Activated CD4-positive, alpha-beta T cell treated with anti-CD3 and anti-CD28 coated beads for 36 hours (primary cell): ENCODE results near the gene RHOBTB3. TPM values are rescaled to one million over a fixed set of nuclear protein-coding genes. Genes with fewer than 3 reads are reported as not detected.
"Not testable (repeated sequence)": the region's sequence is repeated elsewhere in the genome, so short reads cannot be mapped to it uniquely, and the experiment has no call there.

ENCODE experiments used
- ATAC-seq: fragments of 200-7000 bp; cut with Tn5 transposase; one replicate; pipeline ENCODE4 v1.10.0; 2021; ENCODE audit warnings: mild to moderate bottlenecking, moderate library complexity
- CTCF ChIA-PET: fragments of 350-600 bp; sonication (Branson Sonifier 250); formaldehyde crosslinking; loops from one replicate; lab custom pipeline; 2021; ENCODE audit warnings: antibody characterized with exemption; lab: Charles Lee
- POLR2A ChIA-PET: fragments of 350-600 bp; sonication (Branson Sonifier 250); formaldehyde crosslinking; loops from one replicate; lab custom pipeline; 2021; ENCODE audit warnings: antibody characterized with exemption, inconsistent platforms; lab: Charles Lee
- DNase-seq: peaks from one replicate; pipeline ENCODE4 v3.0.0-alpha.2; 2020
- H3K27ac Mint-ChIP-seq: one replicate; pipeline ENCODE4 v1.8.0; 2021; ENCODE audit warnings: mixed read lengths
- H3K27me3 Mint-ChIP-seq: one replicate; pipeline ENCODE4 v1.8.0; 2021; ENCODE audit warnings: mixed read lengths
- H3K36me3 Mint-ChIP-seq: one replicate; pipeline ENCODE4 v1.8.0; 2021; ENCODE audit warnings: low read depth, mixed read lengths
- H3K4me1 Mint-ChIP-seq: one replicate; pipeline ENCODE4 v1.8.0; 2021; ENCODE audit warnings: mixed read lengths
- H3K4me3 Mint-ChIP-seq: one replicate; pipeline ENCODE4 v1.8.0; 2021; ENCODE audit warnings: mild to moderate bottlenecking, moderate library complexity, mixed read lengths
- H3K9me3 Mint-ChIP-seq: one replicate; pipeline ENCODE4 v1.8.0; 2021; ENCODE audit warnings: low read depth, mixed read lengths
- intact Hi-C, 2 experiments: fragments of 100-400 bp; cut with DNase I in 1 of 2; cut with micrococcal nuclease in 1 of 2; formaldehyde crosslinking; loops; one replicate each; pipeline versions ENCODE4 v1.14.2 to v1.15.1; 2022 to 2024; cut with DNase I, micrococcal nuclease
- total RNA-seq, 2 experiments: library from RNA; stranded (reverse); gene quantifications; one replicate each; pipeline ENCODE4 v1.2.3, GENCODE V29; 2021

RHOBTB3 gene
- total RNA-seq, 2 experiments from 2014 or later, result 3.3 to 3.5 TPM

DNA sequence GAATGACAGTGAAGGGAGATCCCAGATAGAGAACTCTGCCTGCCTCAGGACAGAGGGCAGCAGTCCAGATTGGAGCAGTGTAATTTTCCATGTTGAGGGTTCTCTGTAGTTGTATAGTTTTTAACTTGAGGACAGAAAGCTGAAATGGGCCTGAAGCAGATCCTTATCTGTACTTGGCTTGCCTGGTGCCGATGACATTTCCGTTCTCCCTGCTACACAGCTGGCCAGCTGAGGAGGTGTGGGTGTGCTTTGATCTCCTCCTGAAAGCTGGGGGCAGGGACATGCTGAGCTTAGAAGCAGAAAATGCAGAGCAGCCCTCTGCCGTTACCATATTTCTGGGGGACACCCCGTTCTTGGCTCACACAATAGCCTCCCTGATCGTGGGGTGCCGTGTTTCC lies 80.9 kb downstream of the RHOBTB3 start:
- peak; percentile 27 for ATAC-seq
- H3K4me3 Mint-ChIP-seq, result no peak overlapping the region
- peak; percentile 70 for DNase-seq
- peaks cover 85% of the 10 kb centered on the region for H3K4me1 Mint-ChIP-seq
- H3K27me3 Mint-ChIP-seq, result no peaks in the 10 kb centered on the region
- peak overlapping the region; percentile 78 for H3K27ac Mint-ChIP-seq
- POLR2A ChIA-PET, result no interaction called here
- intact Hi-C loops, result no loop called here
- CTCF ChIA-PET, result interaction anchor here (0.6 to 2.0 kb wide), 4 partner anchors 11 to 148 kb away, joined by 3 to 8 read pairs (median 4); partner anchors contain the start of gene RHOBTB3
- peaks cover 21% of the 10 kb centered on the region for H3K36me3 Mint-ChIP-seq
- H3K9me3 Mint-ChIP-seq, result no peaks in the 10 kb centered on the region

DNA sequence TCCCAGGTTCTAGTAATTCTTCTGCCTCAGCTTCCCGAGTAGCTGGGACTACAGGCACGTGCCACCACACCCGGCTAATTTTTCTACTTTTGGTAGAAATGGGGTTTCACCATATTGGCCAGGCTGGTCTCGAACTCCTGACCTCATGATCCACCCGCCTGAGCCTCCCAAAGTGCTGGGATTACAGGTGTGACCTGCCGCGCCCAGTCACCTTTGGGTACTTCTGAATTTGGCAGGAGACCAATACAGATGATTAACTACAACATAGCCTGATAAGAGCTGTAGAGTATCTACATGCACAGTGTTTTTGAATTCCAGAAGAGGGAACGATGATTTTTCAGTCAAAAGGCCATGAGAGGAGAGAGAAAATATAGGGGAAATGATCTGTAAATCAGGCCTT lies 81.9 kb downstream of the RHOBTB3 start:
- DNase-seq, H3K9me3 Mint-ChIP-seq, H3K27me3 Mint-ChIP-seq, ATAC-seq, H3K4me3 Mint-ChIP-seq, intact Hi-C loops: not testable (repeated sequence)
- POLR2A ChIA-PET, result interaction anchor here (0.5 kb wide), 1 partner anchor 65 kb away, joined by 4 read pairs; no protein-coding TSS in a partner anchor
- CTCF ChIA-PET, result interaction anchor here (0.9 to 2.0 kb wide), 4 partner anchors 8 to 149 kb away, joined by 3 to 8 read pairs (median 4); partner anchors contain the start of gene RHOBTB3
- Mint-ChIP-seq H3K4me1 (peaks cover 91% of the 10 kb centered on the region), H3K36me3 (peaks cover 21% of the 10 kb centered on the region), H3K27ac (peak overlapping the region; percentile 35)

- no peaks in the 10 kb centered on the region for H3K27me3 Mint-ChIP-seq
- H3K4me1 Mint-ChIP-seq, result peaks cover 88% of the 10 kb centered on the region
- CTCF ChIA-PET, result interaction anchor here (0.9 to 11.1 kb wide), 4 partner anchors 25 to 522 kb away, joined by 3 to 89 read pairs (median 3); no protein-coding TSS in a partner anchor
- no peak overlapping the region for H3K4me3 Mint-ChIP-seq
- peak overlapping the region; percentile 48 for H3K27ac Mint-ChIP-seq
- no peaks in the 10 kb centered on the region for H3K9me3 Mint-ChIP-seq
- DNase-seq, result no peak
- ATAC-seq, result no peak
- peaks cover 21% of the 10 kb centered on the region for H3K36me3 Mint-ChIP-seq
- intact Hi-C loops, result no loop called here
- POLR2A ChIA-PET, result no interaction called here
Observed at GRCh38 chr5:95815155-95815729, 84.1 kb downstream of the RHOBTB3 start.

DNA sequence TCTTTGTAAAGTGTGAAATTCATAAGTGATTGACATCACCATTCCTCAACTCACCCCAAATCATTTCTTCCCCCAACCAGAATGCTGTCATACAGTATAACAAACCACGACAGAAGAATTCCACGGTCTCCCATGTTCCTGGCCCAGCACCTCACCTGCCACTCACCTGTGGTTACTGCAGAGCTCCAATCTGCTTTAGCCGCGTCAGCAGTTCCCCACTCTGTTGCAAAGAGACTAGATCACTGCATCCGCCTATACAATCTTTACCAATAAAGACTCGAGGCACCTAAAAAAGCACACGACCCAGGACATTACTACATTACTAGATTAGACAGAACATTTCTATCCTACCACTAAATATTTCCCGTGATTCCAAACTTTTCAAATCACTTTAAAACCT lies 85.2 kb downstream of the RHOBTB3 start:
- POLR2A ChIA-PET, result no interaction called here
- ATAC-seq (no peak), DNase-seq (no peak)
- CTCF ChIA-PET, result interaction anchor here (0.8 to 11.1 kb wide), 5 partner anchors 18 to 63 kb away, joined by 3 to 89 read pairs (median 3); no protein-coding TSS in a partner anchor
- Mint-ChIP-seq H3K4me3 (no peak overlapping the region), H3K9me3 (no peaks in the 10 kb centered on the region), H3K27ac (peak overlapping the region; percentile 5), H3K36me3 (peaks cover 21% of the 10 kb centered on the region), H3K27me3 (no peaks in the 10 kb centered on the region), H3K4me1 (peaks cover 80% of the 10 kb centered on the region)
- intact Hi-C loops, result no loop called here

DNA sequence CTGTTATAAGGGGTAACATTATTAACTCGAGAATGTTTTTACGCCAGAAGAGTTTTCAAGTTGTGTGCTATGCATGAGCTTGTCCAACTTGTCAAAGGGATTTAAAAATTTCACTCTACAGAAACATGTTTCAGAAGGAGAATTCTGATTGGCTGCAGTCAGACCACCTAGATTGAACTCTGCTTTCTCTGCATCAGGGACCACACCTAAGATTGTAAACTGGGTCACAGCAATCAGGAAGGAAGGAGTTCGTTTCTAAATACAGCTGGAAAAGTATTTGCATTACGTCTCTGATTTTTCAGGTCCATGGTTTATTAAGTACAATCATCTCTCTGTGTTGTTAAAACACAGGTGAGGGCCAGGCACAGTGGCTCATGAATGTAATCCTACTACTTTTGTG lies 85.6 kb downstream of the RHOBTB3 start:
- Mint-ChIP-seq H3K27ac (peak overlapping the region; percentile 88), H3K27me3 (no peaks in the 10 kb centered on the region), H3K9me3 (no peaks in the 10 kb centered on the region), H3K36me3 (peaks cover 21% of the 10 kb centered on the region), H3K4me1 (peaks cover 76% of the 10 kb centered on the region), H3K4me3 (no peak overlapping the region)
- ChIA-PET CTCF (interaction anchor here (1.0 to 11.1 kb wide), 3 partner anchors 29 to 34 kb away, joined by 3 to 89 read pairs (median 35); no protein-coding TSS in a partner anchor), POLR2A (no interaction called here)
- ATAC-seq (no peak), DNase-seq (no peak)
- intact Hi-C loops, result no loop called here

DNA sequence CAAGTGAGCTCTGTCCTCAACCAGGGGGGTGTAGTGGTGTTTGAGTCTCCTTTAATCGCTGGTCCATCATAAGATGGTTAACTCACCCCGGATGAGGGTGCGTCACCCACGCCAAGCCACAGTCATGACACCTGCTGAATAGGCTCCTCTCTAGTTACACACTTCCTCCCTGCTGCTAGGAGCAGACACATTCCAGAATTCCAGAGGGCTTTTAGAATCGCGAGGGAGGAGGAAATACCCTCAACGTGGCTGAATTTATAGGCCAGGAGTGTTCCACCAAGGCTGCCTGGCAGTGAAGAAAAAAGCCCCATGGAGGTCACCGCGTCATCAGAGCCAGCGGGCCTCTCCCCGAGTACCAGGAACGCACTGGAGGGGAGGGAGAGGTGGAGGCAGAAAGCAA lies 86.3 kb downstream of the RHOBTB3 start:
- H3K4me1 Mint-ChIP-seq, result peaks cover 69% of the 10 kb centered on the region
- POLR2A ChIA-PET, result no interaction called here
- CTCF ChIA-PET, result interaction anchor here (1.0 to 11.1 kb wide), 4 partner anchors 16 to 34 kb away, joined by 3 to 89 read pairs (median 19); no protein-coding TSS in a partner anchor
- ATAC-seq (no peak), DNase-seq (peak; percentile 56)
- no peaks in the 10 kb centered on the region for H3K27me3 Mint-ChIP-seq
- H3K4me3 Mint-ChIP-seq, result peak overlapping the region; percentile 69
- intact Hi-C loops, result no loop called here
- no peaks in the 10 kb centered on the region for H3K9me3 Mint-ChIP-seq
- peaks cover 21% of the 10 kb centered on the region for H3K36me3 Mint-ChIP-seq
- peak overlapping the region; percentile 88 for H3K27ac Mint-ChIP-seq

GRCh38 chr5:95818181-95819147 lies 87.3 kb downstream of the RHOBTB3 start:
- Mint-ChIP-seq H3K27me3 (no peaks in the 10 kb centered on the region), H3K36me3 (peaks cover 17% of the 10 kb centered on the region), H3K9me3 (no peaks in the 10 kb centered on the region), H3K4me1 (peaks cover 70% of the 10 kb centered on the region), H3K27ac (peak overlapping the region; percentile 88), H3K4me3 (peak overlapping the region; percentile 69)
- ATAC-seq, result peak; percentile 45
- DNase-seq, result peak; percentile 55
- intact Hi-C loops, result loop anchor here (1.0 kb wide), 1 partner anchor 9 kb away; no protein-coding TSS in a partner anchor
- ChIA-PET POLR2A (interaction anchor here (1.1 kb wide), 1 partner anchor 10 kb away, joined by 4 read pairs; no protein-coding TSS in a partner anchor), CTCF (interaction anchor here (0.9 to 11.1 kb wide), 8 partner anchors 9 to 171 kb away, joined by 3 to 89 read pairs (median 4); no protein-coding TSS in a partner anchor)

DNA sequence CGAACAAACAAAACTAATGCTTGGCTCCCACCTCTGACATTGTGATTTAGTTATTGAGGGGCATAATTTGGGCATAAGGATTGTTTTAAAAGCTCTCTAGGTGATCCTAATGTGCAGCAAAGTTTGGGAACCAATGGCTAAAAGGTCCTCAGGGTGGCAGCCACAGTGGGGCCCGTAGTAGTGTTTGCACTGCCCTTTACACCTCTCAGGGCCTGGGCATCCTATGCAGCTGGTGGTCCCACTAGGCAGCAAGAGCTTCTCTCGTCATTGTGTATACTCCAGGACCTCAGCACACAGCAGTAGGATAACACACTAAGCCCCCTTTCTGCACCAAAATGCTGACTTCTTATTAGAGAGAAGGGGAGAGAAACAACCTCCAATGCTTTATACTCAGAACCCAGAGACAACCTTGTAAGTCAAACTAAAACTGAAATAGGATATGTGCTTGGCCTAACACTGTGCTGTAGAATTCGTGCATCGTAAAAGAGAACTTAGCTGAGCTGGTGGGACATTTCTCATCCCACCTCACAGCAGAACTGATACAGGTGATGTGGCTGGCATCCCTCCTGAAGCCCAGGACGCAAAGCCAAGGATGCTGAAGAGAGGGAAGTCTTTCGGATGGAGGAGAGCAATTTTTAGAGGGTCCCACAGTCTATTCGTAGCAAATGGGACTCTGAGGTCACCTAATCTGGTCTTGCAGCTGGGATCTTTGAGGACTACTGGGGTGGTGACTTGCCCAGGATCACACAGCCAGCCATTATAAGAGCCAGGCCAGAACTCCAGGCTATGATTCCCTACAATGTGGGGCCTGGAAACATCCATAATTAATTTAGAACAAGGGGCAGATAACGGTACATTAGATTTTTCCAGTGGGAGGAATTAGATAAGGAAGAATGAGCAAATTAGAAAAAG lies 90.2 kb downstream of the RHOBTB3 start:
- Mint-ChIP-seq H3K27me3 (no peaks in the 10 kb centered on the region), H3K4me1 (peaks cover 70% of the 10 kb centered on the region), H3K4me3 (peak overlapping the region; percentile 92), H3K9me3 (no peaks in the 10 kb centered on the region), H3K27ac (peak overlapping the region; percentile 92), H3K36me3 (peaks cover under 1% of the 10 kb centered on the region)
- intact Hi-C loops, result loop anchor here (1.0 to 5.0 kb wide), 8 partner anchors 13 to 1066 kb away; partner anchors contain the start of genes RFESD (in 2 of the 2), ARSK (in 1 of the 2) and SKIC3 (in 1 of the 2)
- ChIA-PET CTCF (interaction anchor here (0.7 to 11.1 kb wide), 12 partner anchors 9 to 177 kb away, joined by 3 to 89 read pairs (median 4); no protein-coding TSS in a partner anchor), POLR2A (interaction anchor here (1.0 kb wide), 1 partner anchor 12 kb away, joined by 3 read pairs; no protein-coding TSS in a partner anchor)
- ATAC-seq, result peak; percentile 31
- DNase-seq, result peak; percentile 26

DNA sequence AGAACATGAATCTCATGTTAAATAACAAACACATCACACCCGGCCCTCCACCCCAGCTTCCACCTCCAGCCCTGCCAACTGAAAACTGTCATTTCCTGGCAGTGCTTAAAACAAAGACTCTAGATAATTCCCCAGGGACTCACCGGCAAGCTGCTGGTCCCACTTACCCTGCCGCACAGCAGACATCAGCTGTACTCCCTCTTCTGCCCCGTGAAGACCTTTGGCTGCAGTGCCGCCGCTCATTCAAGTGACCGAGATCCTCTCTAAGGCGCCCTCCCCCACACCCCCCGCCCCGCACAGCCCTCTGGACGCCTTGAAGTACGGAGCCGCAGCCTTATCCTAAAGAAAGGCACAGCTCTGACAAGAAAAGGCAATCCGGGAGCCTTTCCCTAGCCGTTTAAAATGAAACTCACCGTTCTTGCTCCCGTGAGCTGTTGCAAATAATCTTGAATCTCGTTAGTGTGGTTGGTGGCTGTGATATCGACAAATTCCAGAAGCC lies 91.0 kb downstream of the RHOBTB3 start:
- ChIA-PET POLR2A (interaction anchor here (1.0 kb wide), 1 partner anchor 12 kb away, joined by 3 read pairs; no protein-coding TSS in a partner anchor), CTCF (interaction anchor here (1.0 to 11.1 kb wide), 9 partner anchors 9 to 190 kb away, joined by 3 to 89 read pairs (median 8); no protein-coding TSS in a partner anchor)
- peak; percentile 58 for DNase-seq
- Mint-ChIP-seq H3K4me1 (peaks cover 63% of the 10 kb centered on the region), H3K27me3 (no peaks in the 10 kb centered on the region), H3K9me3 (no peaks in the 10 kb centered on the region), H3K36me3 (no peaks in the 10 kb centered on the region), H3K27ac (peak overlapping the region; percentile 92), H3K4me3 (peak overlapping the region; percentile 92)
- intact Hi-C loops, result loop anchor here (1.0 to 5.0 kb wide), 8 partner anchors 13 to 1065 kb away; partner anchors contain the start of genes RFESD (in 2 of the 2), ARSK (in 1 of the 2) and SKIC3 (in 1 of the 2)
- ATAC-seq, result no peak
